ENCODE results near the gene UBE2H.

Gene UBE2H

DNA sequence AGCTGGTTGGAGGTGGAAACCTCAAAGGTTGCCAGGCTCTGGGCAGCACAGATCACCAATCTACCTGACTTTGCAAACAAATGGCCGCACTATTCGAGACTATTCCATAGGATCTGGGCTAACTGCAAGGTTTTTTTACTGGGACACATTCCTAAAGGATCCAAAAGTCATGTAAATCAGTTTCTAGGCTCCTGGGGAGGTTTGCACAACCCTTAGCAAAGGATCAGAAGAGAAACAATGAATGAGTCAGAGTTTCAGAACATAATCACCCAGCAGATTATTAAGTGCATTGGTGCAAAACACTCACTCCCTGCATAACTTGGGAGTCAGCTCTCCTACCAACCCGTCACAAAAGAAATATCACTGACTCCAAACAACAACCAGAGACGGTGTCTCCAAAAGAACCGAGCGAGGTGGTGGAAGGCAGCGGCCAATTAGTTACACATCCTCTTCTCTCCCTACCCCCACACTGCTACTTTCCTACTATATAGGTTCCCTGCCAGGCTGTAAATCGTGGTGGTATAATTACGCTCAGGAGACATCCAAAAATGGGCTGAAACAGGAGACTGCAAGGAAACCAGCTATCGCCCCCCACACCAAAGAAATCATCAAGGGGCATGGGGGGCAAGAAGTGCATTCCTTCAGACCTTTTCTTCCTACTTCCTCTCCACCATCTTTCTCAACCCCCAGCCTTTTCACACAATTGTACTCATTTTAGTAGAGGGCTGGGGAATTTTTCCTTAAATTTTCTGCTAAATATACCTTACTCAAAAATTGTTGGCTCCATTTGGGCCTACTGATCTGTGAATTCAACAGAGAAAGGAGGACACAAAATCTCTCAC lies 3.2 kb downstream of the UBE2H start (continued):
- TF ChIP-seq, protein P1, sequence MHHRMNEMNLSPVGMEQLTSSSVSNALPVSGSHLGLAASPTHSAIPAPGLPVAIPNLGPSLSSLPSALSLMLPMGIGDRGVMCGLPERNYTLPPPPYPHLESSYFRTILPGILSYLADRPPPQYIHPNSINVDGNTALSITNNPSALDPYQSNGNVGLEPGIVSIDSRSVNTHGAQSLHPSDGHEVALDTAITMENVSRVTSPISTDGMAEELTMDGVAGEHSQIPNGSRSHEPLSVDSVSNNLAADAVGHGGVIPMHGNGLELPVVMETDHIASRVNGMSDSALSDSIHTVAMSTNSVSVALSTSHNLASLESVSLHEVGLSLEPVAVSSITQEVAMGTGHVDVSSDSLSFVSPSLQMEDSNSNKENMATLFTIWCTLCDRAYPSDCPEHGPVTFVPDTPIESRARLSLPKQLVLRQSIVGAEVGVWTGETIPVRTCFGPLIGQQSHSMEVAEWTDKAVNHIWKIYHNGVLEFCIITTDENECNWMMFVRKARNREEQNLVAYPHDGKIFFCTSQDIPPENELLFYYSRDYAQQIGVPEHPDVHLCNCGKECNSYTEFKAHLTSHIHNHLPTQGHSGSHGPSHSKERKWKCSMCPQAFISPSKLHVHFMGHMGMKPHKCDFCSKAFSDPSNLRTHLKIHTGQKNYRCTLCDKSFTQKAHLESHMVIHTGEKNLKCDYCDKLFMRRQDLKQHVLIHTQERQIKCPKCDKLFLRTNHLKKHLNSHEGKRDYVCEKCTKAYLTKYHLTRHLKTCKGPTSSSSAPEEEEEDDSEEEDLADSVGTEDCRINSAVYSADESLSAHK (tag by site-specific recombination; IDR thresholded peaks at IDR 0.05), result peak; percentile 98
- 0 out of 2 replicates have a peak, but pooled peaks have one; percentile 8 for TF ChIP-seq ZNF580 (tag by site-specific recombination; IDR thresholded peaks at IDR 0.05)
- TF ChIP-seq GFI1B (tag by site-specific recombination; IDR thresholded peaks at IDR 0.05), result peak; percentile 78
- peak; percentile 77; the same call in 1 of the 2 replicates for TF ChIP-seq ZNF24 (tag by site-specific recombination; IDR thresholded peaks at IDR 0.05)
- no peak for TF ChIP-seq SP2 (tag by site-specific recombination; IDR thresholded peaks at IDR 0.05)
- TF ChIP-seq ZNF792 (tag by site-specific recombination; IDR thresholded peaks at IDR 0.05), result 0 out of 2 replicates have a peak, but pooled peaks have one; percentile 56
- peak; percentile 84 for TF ChIP-seq ZBTB17 (tag by site-specific recombination; IDR thresholded peaks at IDR 0.05)
- TF ChIP-seq ZNF146 (tag by site-specific recombination; IDR thresholded peaks at IDR 0.05), result peak; percentile 29; the same call in 1 of the 2 replicates
- no peak for TF ChIP-seq KLF9 (tag by site-specific recombination; IDR thresholded peaks at IDR 0.05; ENCODE audit: low read depth)
- TF ChIP-seq, protein P2, sequence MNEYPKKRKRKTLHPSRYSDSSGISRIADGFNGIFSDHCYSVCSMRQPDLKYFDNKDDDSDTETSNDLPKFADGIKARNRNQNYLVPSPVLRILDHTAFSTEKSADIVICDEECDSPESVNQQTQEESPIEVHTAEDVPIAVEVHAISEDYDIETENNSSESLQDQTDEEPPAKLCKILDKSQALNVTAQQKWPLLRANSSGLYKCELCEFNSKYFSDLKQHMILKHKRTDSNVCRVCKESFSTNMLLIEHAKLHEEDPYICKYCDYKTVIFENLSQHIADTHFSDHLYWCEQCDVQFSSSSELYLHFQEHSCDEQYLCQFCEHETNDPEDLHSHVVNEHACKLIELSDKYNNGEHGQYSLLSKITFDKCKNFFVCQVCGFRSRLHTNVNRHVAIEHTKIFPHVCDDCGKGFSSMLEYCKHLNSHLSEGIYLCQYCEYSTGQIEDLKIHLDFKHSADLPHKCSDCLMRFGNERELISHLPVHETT (tag by site-specific recombination; IDR thresholded peaks at IDR 0.05), result peak; percentile 18; the same call in 1 of the 2 replicates
- TF ChIP-seq ZBTB11 (tag by site-specific recombination; conservative IDR thresholded peaks at IDR 0.05; ENCODE audit: low read depth), result no peak
- no peak for TF ChIP-seq ZNF747 (tag by site-specific recombination; IDR thresholded peaks at IDR 0.05)
- TF ChIP-seq PRDM1 (tag by site-specific recombination; IDR thresholded peaks at IDR 0.05), result peak; percentile 59; the same call in 1 of the 2 replicates
- peak; percentile 54; the same call in 1 of the 2 replicates for TF ChIP-seq ZNF660 (tag by site-specific recombination; IDR thresholded peaks at IDR 0.05)
- peak; percentile 66 for TF ChIP-seq OSR2 (tag by site-specific recombination; IDR thresholded peaks at IDR 0.05)
- TF ChIP-seq HIC1 (tag by site-specific recombination; IDR thresholded peaks at IDR 0.05), result no peak
- TF ChIP-seq ZSCAN16 (tag by site-specific recombination; IDR thresholded peaks at IDR 0.05), result peak; percentile 84
- peak; percentile 13; the same call in 1 of the 2 replicates for TF ChIP-seq ZNF561 (tag by site-specific recombination; IDR thresholded peaks at IDR 0.05; ENCODE audit: borderline replicate concordance)
- no peak for TF ChIP-seq ZNF19 (tag by site-specific recombination; IDR thresholded peaks at IDR 0.05; ENCODE audit: low read depth)
- TF ChIP-seq, protein P3, sequence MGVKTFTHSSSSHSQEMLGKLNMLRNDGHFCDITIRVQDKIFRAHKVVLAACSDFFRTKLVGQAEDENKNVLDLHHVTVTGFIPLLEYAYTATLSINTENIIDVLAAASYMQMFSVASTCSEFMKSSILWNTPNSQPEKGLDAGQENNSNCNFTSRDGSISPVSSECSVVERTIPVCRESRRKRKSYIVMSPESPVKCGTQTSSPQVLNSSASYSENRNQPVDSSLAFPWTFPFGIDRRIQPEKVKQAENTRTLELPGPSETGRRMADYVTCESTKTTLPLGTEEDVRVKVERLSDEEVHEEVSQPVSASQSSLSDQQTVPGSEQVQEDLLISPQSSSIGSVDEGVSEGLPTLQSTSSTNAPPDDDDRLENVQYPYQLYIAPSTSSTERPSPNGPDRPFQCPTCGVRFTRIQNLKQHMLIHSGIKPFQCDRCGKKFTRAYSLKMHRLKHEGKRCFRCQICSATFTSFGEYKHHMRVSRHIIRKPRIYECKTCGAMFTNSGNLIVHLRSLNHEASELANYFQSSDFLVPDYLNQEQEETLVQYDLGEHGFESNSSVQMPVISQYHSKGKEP (tag by site-specific recombination; IDR thresholded peaks at IDR 0.05), result peak; percentile 46; the same call in 1 of the 2 replicates
- TF ChIP-seq, protein P4, sequence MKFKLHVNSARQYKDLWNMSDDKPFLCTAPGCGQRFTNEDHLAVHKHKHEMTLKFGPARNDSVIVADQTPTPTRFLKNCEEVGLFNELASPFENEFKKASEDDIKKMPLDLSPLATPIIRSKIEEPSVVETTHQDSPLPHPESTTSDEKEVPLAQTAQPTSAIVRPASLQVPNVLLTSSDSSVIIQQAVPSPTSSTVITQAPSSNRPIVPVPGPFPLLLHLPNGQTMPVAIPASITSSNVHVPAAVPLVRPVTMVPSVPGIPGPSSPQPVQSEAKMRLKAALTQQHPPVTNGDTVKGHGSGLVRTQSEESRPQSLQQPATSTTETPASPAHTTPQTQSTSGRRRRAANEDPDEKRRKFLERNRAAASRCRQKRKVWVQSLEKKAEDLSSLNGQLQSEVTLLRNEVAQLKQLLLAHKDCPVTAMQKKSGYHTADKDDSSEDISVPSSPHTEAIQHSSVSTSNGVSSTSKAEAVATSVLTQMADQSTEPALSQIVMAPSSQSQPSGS (tag by site-specific recombination; IDR thresholded peaks at IDR 0.05; ENCODE audit: low read depth), result no peak
- TF ChIP-seq ZBTB20 (tag by site-specific recombination; IDR thresholded peaks at IDR 0.05), result peak; percentile 46

Measured in HEK293 (cell line).